NB4 (cell line): ENCODE measurements around the gene BAK1.
"Not testable (repeated sequence)": the region's sequence is repeated elsewhere in the genome, so short reads cannot be mapped to it uniquely, and the experiment has no call there.

Source experiments
- DNase-seq: peaks from one replicate; pipeline ENCODE4 v3.0.0; 2010; ENCODE audit warnings: low read depth
- H3K4me3 ChIP-seq: one replicate; pipeline ENCODE4 v1.5.1; 2011; ENCODE audit warnings: mild to moderate bottlenecking, low read depth, low read length, moderate library complexity

Gene BAK1

DNA sequence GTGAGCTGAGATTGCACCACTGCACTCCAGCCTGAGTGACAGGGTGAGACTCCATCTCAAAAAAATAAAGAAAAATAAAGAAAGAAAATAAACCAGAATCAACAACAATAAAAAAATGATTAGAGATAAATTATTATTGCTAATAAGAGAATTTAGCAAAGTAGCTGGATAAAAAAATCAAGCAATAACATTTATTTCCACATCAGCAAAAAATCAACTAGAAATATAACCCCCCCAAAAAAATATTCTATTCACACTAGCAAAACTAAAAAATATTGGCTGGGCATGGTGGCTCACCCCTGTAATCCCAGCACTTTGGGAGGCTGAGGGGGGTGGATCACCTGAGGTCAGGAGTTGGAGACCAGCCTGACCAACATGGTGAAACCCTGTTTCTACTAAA lies 49.5 kb downstream of the BAK1 start:
- H3K4me3 ChIP-seq, DNase-seq: not testable (repeated sequence)
